GM18873 (cell line): Measurements from ENCODE around the gene ARL3.
"Not testable (repeated sequence)": the region's sequence is repeated elsewhere in the genome, so short reads cannot be mapped to it uniquely, and the experiment has no call there.

Experiments
- ATAC-seq: cut with Tn5 transposase; IDR thresholded peaks from one replicate; pipeline ENCODE4 v1.9.1; 2021; ENCODE audit warnings: mild to moderate bottlenecking, moderate library complexity, moderate number of reproducible peaks; ENCODE audit not compliant: unreplicated experiment, low FRiP score

The ARL3 gene

GRCh38 chr10:102675011-102675665 lies 39.1 kb downstream of the ARL3 start:
- no peak for ATAC-seq

GRCh38 chr10:102674566-102674965 lies 39.6 kb downstream of the ARL3 start:
- no peak for ATAC-seq

- ATAC-seq: no peak
Observed at GRCh38 chr10:102673819-102674511, 40.2 kb downstream of the ARL3 start.

GRCh38 chr10:102673236-102673818 lies 40.9 kb downstream of the ARL3 start:
- no peak for ATAC-seq

- ATAC-seq: no peak
Observed at GRCh38 chr10:102670871-102671434, 43.2 kb downstream of the ARL3 start.

GRCh38 chr10:102670065-102670670 lies 44.0 kb downstream of the ARL3 start:
- no peak for ATAC-seq

GRCh38 chr10:102669206-102670064 lies 44.8 kb downstream of the ARL3 start:
- no peak for ATAC-seq

- no peak for ATAC-seq
Observed at GRCh38 chr10:102668326-102669107, 45.7 kb downstream of the ARL3 start.

GRCh38 chr10:102667411-102667810 lies 46.8 kb downstream of the ARL3 start:
- ATAC-seq: not testable (repeated sequence)

- no peak for ATAC-seq
Observed at GRCh38 chr10:102665904-102666509, 48.2 kb downstream of the ARL3 start.

GRCh38 chr10:102661658-102662028 lies 52.6 kb downstream of the ARL3 start:
- peak; percentile 15 for ATAC-seq

GRCh38 chr10:102660888-102661657 lies 53.1 kb downstream of the ARL3 start:
- peak; percentile 66 for ATAC-seq

GRCh38 chr10:102658802-102659201 lies 55.4 kb downstream of the ARL3 start:
- no peak for ATAC-seq

GRCh38 chr10:102657984-102658724 lies 56.0 kb downstream of the ARL3 start:
- ATAC-seq: no peak

GRCh38 chr10:102657451-102657850 lies 56.7 kb downstream of the ARL3 start:
- ATAC-seq: no peak

- ATAC-seq: no peak
Observed at GRCh38 chr10:102656791-102657371, 57.3 kb downstream of the ARL3 start.

GRCh38 chr10:102656026-102656425 lies 58.2 kb downstream of the ARL3 start:
- no peak for ATAC-seq
